ENCODE results near the gene RHOA.
"Not testable (repeated sequence)": the region's sequence is repeated elsewhere in the genome, so short reads cannot be mapped to it uniquely, and the experiment has no call there.

Gene RHOA

GRCh38 chr3:49411535-49411967, 225 bp downstream of the RHOA start:
- DNase-seq (ENCODE audit: low read depth), result no peak

GRCh38 chr3:49410846-49411534, 786 bp downstream of the RHOA start:
- no peak for DNase-seq (ENCODE audit: low read depth)

- no peak for DNase-seq (ENCODE audit: low read depth)
These were observed 1.5 kb downstream of the RHOA start for GRCh38 chr3:49410066-49410845.

GRCh38 chr3:49406571-49407565, 4.9 kb downstream of the RHOA start:
- DNase-seq (ENCODE audit: low read depth), result no peak

- not testable (repeated sequence) for DNase-seq (ENCODE audit: low read depth)
These were observed 6.2 kb downstream of the RHOA start for GRCh38 chr3:49405570-49405969.

- no peak for DNase-seq (ENCODE audit: low read depth)
These were observed 7.9 kb downstream of the RHOA start for GRCh38 chr3:49403891-49404290.

- no peak for DNase-seq (ENCODE audit: low read depth)
These were observed 10.0 kb downstream of the RHOA start for GRCh38 chr3:49401766-49402165.

- DNase-seq (ENCODE audit: low read depth), result no peak
These were observed 12.3 kb downstream of the RHOA start for GRCh38 chr3:49399461-49399860.

- no peak for DNase-seq (ENCODE audit: low read depth)
These were observed 14.3 kb downstream of the RHOA start for GRCh38 chr3:49397470-49397869.

GRCh38 chr3:49391310-49391709, 20.5 kb downstream of the RHOA start:
- not testable (repeated sequence) for DNase-seq (ENCODE audit: low read depth)

- DNase-seq (ENCODE audit: low read depth), result no peak
These were observed 22.5 kb downstream of the RHOA start for GRCh38 chr3:49389297-49389696.

- DNase-seq (ENCODE audit: low read depth), result no peak
These were observed 23.4 kb downstream of the RHOA start for GRCh38 chr3:49388289-49388820.

- DNase-seq (ENCODE audit: low read depth), result no peak
These were observed 24.1 kb downstream of the RHOA start for GRCh38 chr3:49387721-49388120.

GRCh38 chr3:49386056-49386756, 25.6 kb downstream of the RHOA start:
- no peak for DNase-seq (ENCODE audit: low read depth)

- no peak for DNase-seq (ENCODE audit: low read depth)
These were observed 26.2 kb downstream of the RHOA start for GRCh38 chr3:49385617-49386016.

GRCh38 chr3:49383387-49383786, 28.4 kb downstream of the RHOA start:
- DNase-seq (ENCODE audit: low read depth), result no peak

- DNase-seq (ENCODE audit: low read depth), result peak; percentile 37
These were observed 33.4 kb downstream of the RHOA start for GRCh38 chr3:49378249-49378895.

- DNase-seq (ENCODE audit: low read depth), result no peak
These were observed 34.3 kb downstream of the RHOA start for GRCh38 chr3:49377483-49377882.

- no peak for DNase-seq (ENCODE audit: low read depth)
These were observed 39.8 kb downstream of the RHOA start for GRCh38 chr3:49371946-49372345.

GRCh38 chr3:49370585-49371290, 41.0 kb downstream of the RHOA start:
- DNase-seq (ENCODE audit: low read depth), result no peak
